Neural progenitor cell (in vitro differentiated cells): ENCODE measurements around the gene SERPINA9.

Experiments used
- CTCF ChIP-seq: fragments of 200-600 bp; sonication (generic); IDR thresholded peaks from 2 replicates; pipeline ENCODE4 v1.5.1; 2017; ENCODE audit warnings: antibody characterized with exemption, mild to moderate bottlenecking
- EZH2 ChIP-seq: fragments of 200-600 bp; sonication (generic); IDR thresholded peaks from 2 replicates; pipeline ENCODE4 v1.6.1; 2017; ENCODE audit warnings: antibody characterized with exemption, mild to moderate bottlenecking, moderate library complexity
- EZH2phosphoT487 ChIP-seq: fragments of 200-600 bp; sonication (generic); IDR thresholded peaks from 2 replicates; pipeline ENCODE4 v1.6.1; 2017; ENCODE audit warnings: antibody characterized with exemption

DNA sequence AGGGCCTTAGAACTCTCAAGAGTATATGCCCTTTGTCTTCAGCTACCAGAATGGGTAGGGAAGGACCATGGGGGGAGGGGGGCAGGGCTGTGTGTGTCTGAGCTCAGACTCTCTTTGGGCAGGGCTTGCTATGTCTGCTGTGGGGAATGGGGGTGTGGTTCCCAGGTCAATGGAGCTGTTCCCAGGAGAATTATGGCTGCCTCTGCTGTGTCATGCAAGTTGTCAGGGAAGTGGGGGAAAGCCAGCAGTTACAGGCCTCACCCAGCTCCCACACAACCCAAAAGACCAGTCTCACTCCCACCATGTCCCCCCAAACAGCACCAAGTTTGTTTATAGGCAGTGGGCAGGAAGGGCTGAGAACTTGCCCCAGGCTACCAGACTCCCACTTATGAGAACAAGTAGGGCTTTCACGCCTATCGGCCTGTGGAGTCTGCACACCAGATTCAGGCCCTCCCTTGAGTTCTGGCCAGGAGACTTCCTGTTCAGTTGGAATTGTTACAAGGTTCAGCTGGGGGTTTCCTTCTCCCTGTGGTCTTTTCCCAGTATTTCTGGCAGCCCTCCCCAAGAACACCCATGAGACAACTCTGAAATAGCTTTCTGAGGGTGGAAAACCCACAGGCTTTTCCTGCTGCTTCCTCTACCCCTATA lies 17.3 kb downstream of the SERPINA9 start:
- no peak for TF ChIP-seq EZH2phosphoT487
- no peak for TF ChIP-seq CTCF
- no peak for TF ChIP-seq EZH2
